ENCODE measurements around the gene LETM1. TPM values are rescaled to one million over a fixed set of nuclear protein-coding genes. Genes with fewer than 3 reads are reported as not detected.
A peak's percentile ranks its signal among the peaks of the same experiment; 100 is the strongest.

The LETM1 gene
- total and polyA plus RNA-seq, 2 of the 13 experiments (the other 11 are each of a cell fraction or from before 2014, with no cell fraction given) = 9.7 to 41.6 TPM

GRCh38 chr4:1821679-1822567, 34.0 kb downstream of the LETM1 start:
- no peak for ATAC-seq
- Histone ChIP-seq H3K4me1 (ENCODE audit: insufficient read depth, low read length) (peaks cover 13% of the 10 kb centered on the region), H3K9me3 (ENCODE audit: low read length) (no peaks in the 10 kb centered on the region), H3K4me2 (ENCODE audit: low read depth, low read length) (no peak overlapping the region), H3K79me2 (ENCODE audit: insufficient read depth, low read length) (no peaks in the 10 kb centered on the region), H3K27me3 (ENCODE audit: control insufficient read depth in 1 of 2, insufficient read depth in 2 of 2, low read length in 2 of 2) (no peaks in the 10 kb centered on the region), H3K27ac (ENCODE audit: extremely low read length, insufficient read depth, low read length) (no peak overlapping the region), H3K9ac (ENCODE audit: insufficient read depth, low read depth, low read length) (no peak overlapping the region), H4K20me1 (ENCODE audit: insufficient read depth, low read length) (no peaks in the 10 kb centered on the region), H3K4me3 (replicated peaks in 1 of 3; ENCODE audit: insufficient read depth in 1 of 3, low read depth in 2 of 3, low read length in 3 of 3) (no peak overlapping the region), H2AFZ (ENCODE audit: low read length) (no peak overlapping the region), H3K36me3 (replicated peaks in 1 of 2; ENCODE audit: control insufficient read depth in 1 of 2, insufficient read depth in 2 of 2, low read length in 2 of 2) (peaks cover 29 to 59% of the 10 kb centered on the region in 2 experiments)
- 97% methylated on average over 8 of the region's 18 CpGs for WGBS (ENCODE audit: low lambda C conversion rate)
- in situ Hi-C loops (cut with HindIII; ENCODE audit: extremely low pct_ligation_motif_present, low pct_unique_long_range_greater_than_20kb) (no loop called here), intact Hi-C loops (cut with micrococcal nuclease; ENCODE audit: unreplicated experiment) (no loop called here)
- no peak for DNase-seq (ENCODE audit: low spot score)
- no peak for FAIRE-seq
- POLR2A ChIA-PET = no interaction called here
- no TSS peak for BruUV-seq (replicated peaks)
- TF ChIP-seq MBNL3 (CRISPR knock-in tag; conservative IDR thresholded peaks at IDR 0.05) (no peak), ZNF570 (CRISPR knock-in tag; IDR thresholded peaks at IDR 0.05; ENCODE audit: borderline replicate concordance) (no peak), MED13 (CRISPR knock-in tag; IDR thresholded peaks at IDR 0.05) (no peak), ARID3A (IDR thresholded peaks at IDR 0.05; ENCODE audit: low read depth, low read length) (no peak), AGO2 (optimal IDR thresholded peaks at IDR 0.05; ENCODE audit: low read depth, low read length) (peak; percentile 13)
- CTCF ChIA-PET (ENCODE audit: low intra/inter-chr PET ratio, low total read pairs) = no interaction called here

GRCh38 chr4:1819816-1820215, 36.1 kb downstream of the LETM1 start:
- WGBS (ENCODE audit: low lambda C conversion rate) = 93% methylated on average over 7 of the region's 7 CpGs
- Histone ChIP-seq H2AFZ (ENCODE audit: low read length) (no peak overlapping the region), H3K4me2 (ENCODE audit: low read depth, low read length) (no peak overlapping the region), H3K9ac (ENCODE audit: insufficient read depth, low read depth, low read length) (no peak overlapping the region), H4K20me1 (ENCODE audit: insufficient read depth, low read length) (no peaks in the 10 kb centered on the region), H3K36me3 (replicated peaks in 1 of 2; ENCODE audit: control insufficient read depth in 1 of 2, insufficient read depth in 2 of 2, low read length in 2 of 2) (peaks cover 30 to 63% of the 10 kb centered on the region in 2 experiments), H3K9me3 (ENCODE audit: low read length) (no peaks in the 10 kb centered on the region), H3K79me2 (ENCODE audit: insufficient read depth, low read length) (no peaks in the 10 kb centered on the region), H3K4me3 (replicated peaks in 1 of 3; ENCODE audit: insufficient read depth in 1 of 3, low read depth in 2 of 3, low read length in 3 of 3) (no peak overlapping the region), H3K27ac (ENCODE audit: extremely low read length, insufficient read depth, low read length) (no peak overlapping the region), H3K27me3 (ENCODE audit: control insufficient read depth in 1 of 2, insufficient read depth in 2 of 2, low read length in 2 of 2) (no peaks in the 10 kb centered on the region), H3K4me1 (ENCODE audit: insufficient read depth, low read length) (no peaks in the 10 kb centered on the region)
- no peak for FAIRE-seq
- no peak for DNase-seq (ENCODE audit: low spot score)
- intact Hi-C loops (cut with micrococcal nuclease; ENCODE audit: unreplicated experiment) (no loop called here), in situ Hi-C loops (cut with HindIII; ENCODE audit: extremely low pct_ligation_motif_present, low pct_unique_long_range_greater_than_20kb) (no loop called here)
- POLR2A ChIA-PET = no interaction called here
- BruUV-seq (replicated peaks) = no TSS peak
- ATAC-seq = no peak
- CTCF ChIA-PET (ENCODE audit: low intra/inter-chr PET ratio, low total read pairs) = no interaction called here
- TF ChIP-seq RBFOX2 (IDR thresholded peaks at IDR 0.05; ENCODE audit: low read depth, low read length) = no peak
- TF ChIP-seq ZNF18 (CRISPR knock-in tag; IDR thresholded peaks at IDR 0.05; ENCODE audit: insufficient replicate concordance) = no peak
- TF ChIP-seq ZFP36 (IDR thresholded peaks at IDR 0.05; ENCODE audit: borderline replicate concordance, low read depth, low read length, partially characterized antibody) = no peak
